Stimulated activated naive CD8-positive, alpha-beta T cell treated with anti-CD3 and anti-CD28 coated beads, Interleukin-15, Interleukin-2, amounts not matched to agents 100 ng/mL and 50 ng/mL, for 24 hours (primary cell): ENCODE data around the gene TEX29.

Experiments
- H3K27ac Mint-ChIP-seq: one replicate; pipeline ENCODE4 v1.8.0; 2021; ENCODE audit warnings: mild to moderate bottlenecking, mixed read lengths
- H3K27me3 Mint-ChIP-seq: one replicate; pipeline ENCODE4 v1.8.0; 2021; ENCODE audit warnings: mixed read lengths
- H3K36me3 Mint-ChIP-seq: one replicate; pipeline ENCODE4 v1.8.0; 2021; ENCODE audit warnings: low read depth, mixed read lengths
- H3K4me1 Mint-ChIP-seq: one replicate; pipeline ENCODE4 v1.8.0; 2021; ENCODE audit warnings: low read depth, mixed read lengths
- H3K4me3 Mint-ChIP-seq: one replicate; pipeline ENCODE4 v1.8.0; 2021; ENCODE audit warnings: mild to moderate bottlenecking, mixed read lengths
- H3K9me3 Mint-ChIP-seq: one replicate; pipeline ENCODE4 v1.8.0; 2021; ENCODE audit warnings: mixed read lengths

Gene TEX29

DNA sequence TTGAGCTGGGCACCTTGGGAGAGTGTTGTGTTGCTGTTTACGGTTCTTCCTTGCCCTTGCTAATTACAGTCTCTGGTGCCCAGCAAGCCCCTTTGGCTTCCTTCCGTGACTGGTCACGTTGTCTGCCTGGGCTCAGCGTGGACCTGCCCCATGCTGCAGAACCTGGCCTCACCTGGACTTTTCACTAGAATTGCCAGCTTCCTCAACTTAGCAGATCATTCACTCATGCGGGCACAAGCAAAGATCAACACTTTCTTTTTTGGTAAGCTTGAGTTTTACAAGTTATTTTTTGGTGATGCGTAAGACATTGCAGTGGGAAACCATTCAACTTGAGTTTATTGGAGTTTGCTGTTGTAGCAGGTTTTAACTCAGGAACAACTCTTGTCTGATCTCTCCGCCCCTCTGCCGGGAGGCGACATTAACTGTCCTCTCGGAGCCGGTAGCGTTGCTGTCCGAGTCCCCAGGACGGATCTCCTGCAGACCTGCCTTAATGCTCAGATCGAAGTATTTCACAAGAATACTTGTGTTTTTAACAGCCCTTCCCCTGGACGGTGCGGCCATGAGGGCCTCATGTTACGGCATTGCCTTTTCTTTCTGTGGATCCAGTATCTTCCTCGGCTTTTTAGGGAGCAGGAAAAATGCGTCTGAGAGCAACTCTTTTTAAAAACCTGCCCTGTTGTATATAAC, 15.7 kb upstream of the TEX29 start:
- Mint-ChIP-seq H3K4me3 (no peak overlapping the region), H3K27me3 (no peaks in the 10 kb centered on the region), H3K9me3 (peaks cover 14% of the 10 kb centered on the region), H3K4me1 (peaks cover 11% of the 10 kb centered on the region), H3K36me3 (peaks cover 92% of the 10 kb centered on the region), H3K27ac (peak overlapping the region; percentile 45)

DNA sequence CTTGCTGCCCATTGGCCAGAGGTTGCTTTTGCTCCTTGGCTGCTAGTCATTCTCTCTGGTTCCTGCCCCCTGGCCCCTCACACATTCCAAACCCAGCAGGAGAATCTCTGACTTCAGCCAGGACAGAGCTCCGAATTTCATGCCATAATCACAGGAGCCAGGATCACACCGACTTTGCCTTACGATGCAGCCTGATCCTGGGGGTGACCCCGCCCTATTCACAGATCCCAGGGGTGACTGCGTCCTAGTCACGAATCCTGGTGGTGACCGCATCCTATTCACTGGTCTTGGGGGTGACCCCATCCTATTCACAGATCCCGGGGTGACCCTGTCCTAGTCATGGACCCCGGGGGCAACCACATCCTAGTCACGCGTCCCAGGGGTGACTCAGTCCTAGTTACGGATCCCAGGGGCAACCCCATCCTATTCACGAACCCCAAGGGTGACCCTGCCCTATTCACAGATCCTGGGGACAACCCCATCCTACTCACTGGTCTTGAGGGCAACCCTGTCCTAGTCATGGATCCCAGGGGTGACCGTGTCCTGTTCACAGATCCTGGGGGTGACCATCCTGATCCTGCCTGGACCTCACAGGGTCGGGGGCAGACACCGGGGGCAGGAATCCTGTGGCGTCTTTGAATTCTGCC, 7.4 kb upstream of the TEX29 start:
- Mint-ChIP-seq H3K27ac (no peak overlapping the region), H3K27me3 (no peaks in the 10 kb centered on the region), H3K4me3 (no peak overlapping the region), H3K9me3 (peaks cover 31% of the 10 kb centered on the region), H3K4me1 (no peaks in the 10 kb centered on the region), H3K36me3 (peaks cover 50% of the 10 kb centered on the region)

GRCh38 chr13:111313911-111314425, 6.5 kb upstream of the TEX29 start:
- H3K36me3 Mint-ChIP-seq, result peaks cover 41% of the 10 kb centered on the region
- peaks cover 29% of the 10 kb centered on the region for H3K9me3 Mint-ChIP-seq
- no peak overlapping the region for H3K27ac Mint-ChIP-seq
- H3K4me3 Mint-ChIP-seq, result no peak overlapping the region
- H3K27me3 Mint-ChIP-seq, result no peaks in the 10 kb centered on the region
- no peaks in the 10 kb centered on the region for H3K4me1 Mint-ChIP-seq

DNA sequence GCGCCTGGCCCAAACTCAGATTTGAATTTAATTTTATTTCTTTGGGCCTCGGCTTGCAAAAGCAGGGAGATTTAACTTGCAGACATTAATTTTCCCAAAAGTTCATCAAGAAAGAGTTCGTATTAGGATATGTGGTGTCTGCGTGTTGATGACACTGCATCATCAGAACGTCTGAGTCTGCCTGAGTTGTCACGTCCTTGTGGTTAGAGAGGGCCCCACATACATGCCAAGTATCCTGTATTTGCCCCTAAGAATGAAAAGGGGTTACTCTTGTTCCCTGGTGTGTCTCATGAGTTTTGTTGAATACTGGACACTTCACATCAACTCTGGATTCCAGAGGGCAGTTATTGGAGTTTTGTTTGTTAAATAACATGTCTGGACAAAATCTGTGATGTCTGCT, 5.6 kb upstream of the TEX29 start:
- H3K4me1 Mint-ChIP-seq, result no peaks in the 10 kb centered on the region
- H3K27ac Mint-ChIP-seq, result no peak overlapping the region
- no peak overlapping the region for H3K4me3 Mint-ChIP-seq
- H3K27me3 Mint-ChIP-seq, result no peaks in the 10 kb centered on the region
- H3K36me3 Mint-ChIP-seq, result peaks cover 39% of the 10 kb centered on the region
- peaks cover 26% of the 10 kb centered on the region for H3K9me3 Mint-ChIP-seq

DNA sequence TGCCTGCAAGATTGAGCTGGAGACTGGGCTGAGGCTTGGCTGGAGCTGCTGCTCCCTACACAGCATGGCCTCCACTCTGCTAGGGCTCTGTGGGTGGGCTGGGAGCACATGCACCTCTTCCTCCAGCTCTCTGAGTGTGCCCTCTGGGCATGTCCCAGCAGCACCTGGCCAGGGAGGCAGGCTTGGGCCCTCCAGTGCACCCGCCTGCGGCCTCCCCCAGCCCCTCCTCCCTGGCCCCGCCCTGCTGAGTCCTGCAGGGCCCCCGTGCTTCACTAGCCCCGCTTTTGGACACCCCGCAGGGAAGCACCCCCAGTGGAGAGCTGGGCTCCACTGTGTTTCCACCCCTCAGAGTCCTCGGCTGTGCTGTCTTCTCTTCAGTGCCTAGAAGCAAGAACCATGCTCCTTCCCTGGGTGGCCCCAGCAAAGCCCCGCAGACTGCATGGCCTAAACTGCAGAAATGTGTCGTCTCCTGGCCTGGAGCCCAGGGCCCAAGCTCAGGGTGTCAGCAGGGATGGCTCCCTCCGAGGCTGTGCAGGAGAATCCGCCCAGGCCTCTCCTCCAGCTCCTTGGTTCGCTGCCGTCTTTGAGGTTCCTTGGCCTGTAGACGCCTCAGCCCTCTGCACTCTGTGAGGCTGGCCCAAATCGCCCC, 5.0 kb upstream of the TEX29 start:
- H3K4me3 Mint-ChIP-seq, result no peak overlapping the region
- no peaks in the 10 kb centered on the region for H3K4me1 Mint-ChIP-seq
- peaks cover 32% of the 10 kb centered on the region for H3K36me3 Mint-ChIP-seq
- H3K27me3 Mint-ChIP-seq, result no peaks in the 10 kb centered on the region
- H3K9me3 Mint-ChIP-seq, result peaks cover 20% of the 10 kb centered on the region
- no peak overlapping the region for H3K27ac Mint-ChIP-seq

- no peak overlapping the region for H3K4me3 Mint-ChIP-seq
- H3K4me1 Mint-ChIP-seq, result no peaks in the 10 kb centered on the region
- peaks cover 25% of the 10 kb centered on the region for H3K36me3 Mint-ChIP-seq
- H3K27ac Mint-ChIP-seq, result no peak overlapping the region
- no peaks in the 10 kb centered on the region for H3K27me3 Mint-ChIP-seq
- peaks cover 12% of the 10 kb centered on the region for H3K9me3 Mint-ChIP-seq
These were observed 4.2 kb upstream of the TEX29 start for GRCh38 chr13:111316161-111316730.

GRCh38 chr13:111317042-111317550, 3.3 kb upstream of the TEX29 start:
- Mint-ChIP-seq H3K36me3 (peaks cover 18% of the 10 kb centered on the region), H3K27ac (no peak overlapping the region), H3K4me3 (no peak overlapping the region), H3K4me1 (no peaks in the 10 kb centered on the region), H3K9me3 (peaks cover 3% of the 10 kb centered on the region), H3K27me3 (no peaks in the 10 kb centered on the region)

GRCh38 chr13:111317571-111318345, 2.7 kb upstream of the TEX29 start:
- Mint-ChIP-seq H3K36me3 (peaks cover 13% of the 10 kb centered on the region), H3K27ac (no peak overlapping the region), H3K4me3 (no peak overlapping the region), H3K9me3 (no peaks in the 10 kb centered on the region), H3K4me1 (no peaks in the 10 kb centered on the region), H3K27me3 (no peaks in the 10 kb centered on the region)

GRCh38 chr13:111318386-111318785, 2.1 kb upstream of the TEX29 start:
- Mint-ChIP-seq H3K4me1 (no peaks in the 10 kb centered on the region), H3K9me3 (no peaks in the 10 kb centered on the region), H3K4me3 (no peak overlapping the region), H3K27ac (no peak overlapping the region), H3K27me3 (no peaks in the 10 kb centered on the region), H3K36me3 (peaks cover 9% of the 10 kb centered on the region)

DNA sequence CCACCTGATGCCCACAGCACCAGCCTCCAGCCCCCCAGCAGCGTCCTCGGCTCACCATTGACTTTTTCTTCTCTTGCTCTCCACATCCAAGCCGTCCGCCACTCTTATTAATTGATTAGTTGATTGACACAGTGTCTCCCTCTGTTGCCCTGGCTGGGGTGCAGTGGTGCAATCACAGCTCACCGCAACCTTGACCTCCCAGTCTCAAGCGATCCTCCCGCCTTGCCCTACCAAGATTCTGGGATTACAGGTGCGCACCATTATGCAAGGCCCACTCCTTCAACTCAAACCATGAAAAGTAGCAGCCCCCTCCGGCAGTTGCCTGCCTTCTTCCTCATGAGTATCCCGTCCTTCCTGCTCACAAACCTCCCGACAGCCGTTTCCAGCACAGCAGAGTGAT, 921 bp upstream of the TEX29 start:
- H3K27me3 Mint-ChIP-seq, result no peaks in the 10 kb centered on the region
- H3K4me3 Mint-ChIP-seq, result no peak overlapping the region
- H3K4me1 Mint-ChIP-seq, result no peaks in the 10 kb centered on the region
- peaks cover 9% of the 10 kb centered on the region for H3K36me3 Mint-ChIP-seq
- H3K27ac Mint-ChIP-seq, result no peak overlapping the region
- H3K9me3 Mint-ChIP-seq, result no peaks in the 10 kb centered on the region

GRCh38 chr13:111322001-111322915, 1.8 kb downstream of the TEX29 start:
- Mint-ChIP-seq H3K4me1 (no peaks in the 10 kb centered on the region), H3K27me3 (no peaks in the 10 kb centered on the region), H3K27ac (no peak overlapping the region), H3K9me3 (no peaks in the 10 kb centered on the region), H3K36me3 (peaks cover 5% of the 10 kb centered on the region), H3K4me3 (no peak overlapping the region)

GRCh38 chr13:111322916-111323331, 2.5 kb downstream of the TEX29 start:
- Mint-ChIP-seq H3K4me1 (no peaks in the 10 kb centered on the region), H3K4me3 (no peak overlapping the region), H3K27me3 (no peaks in the 10 kb centered on the region), H3K27ac (no peak overlapping the region), H3K36me3 (peaks cover 5% of the 10 kb centered on the region), H3K9me3 (no peaks in the 10 kb centered on the region)

- Mint-ChIP-seq H3K9me3 (no peaks in the 10 kb centered on the region), H3K27ac (no peak overlapping the region), H3K27me3 (no peaks in the 10 kb centered on the region), H3K4me1 (no peaks in the 10 kb centered on the region), H3K36me3 (peaks cover 5% of the 10 kb centered on the region), H3K4me3 (peak overlapping the region; percentile 5)
These were observed 3.1 kb downstream of the TEX29 start for GRCh38 chr13:111323549-111323948.
